Measurements from ENCODE around the gene CCAR1.

CCAR1 gene

GRCh38 chr10:68781613-68782574 is 60.9 kb downstream of the CCAR1 start:
- H3K27ac ChIP-seq: no peak overlapping the region
- no peak for TF ChIP-seq CTCF (conservative IDR thresholded peaks at IDR 0.05)
- TF ChIP-seq ZFX (IDR thresholded peaks at IDR 0.05): no peak

GRCh38 chr10:68784476-68784875 is 63.4 kb downstream of the CCAR1 start:
- no peak for TF ChIP-seq ZFX (IDR thresholded peaks at IDR 0.05)
- no peak for TF ChIP-seq CTCF (conservative IDR thresholded peaks at IDR 0.05)
- H3K27ac ChIP-seq: no peak overlapping the region

GRCh38 chr10:68787813-68788212 is 66.8 kb downstream of the CCAR1 start:
- TF ChIP-seq ZFX (IDR thresholded peaks at IDR 0.05): no peak
- TF ChIP-seq CTCF (conservative IDR thresholded peaks at IDR 0.05): no peak
- no peak overlapping the region for H3K27ac ChIP-seq

GRCh38 chr10:68790476-68790875 is 69.4 kb downstream of the CCAR1 start:
- H3K27ac ChIP-seq: no peak overlapping the region
- no peak for TF ChIP-seq CTCF (conservative IDR thresholded peaks at IDR 0.05)
- no peak for TF ChIP-seq ZFX (IDR thresholded peaks at IDR 0.05)

- H3K27ac ChIP-seq: no peak overlapping the region
- peak; percentile 36 for TF ChIP-seq CTCF (conservative IDR thresholded peaks at IDR 0.05)
- no peak for TF ChIP-seq ZFX (IDR thresholded peaks at IDR 0.05)
Measured at GRCh38 chr10:68792115-68792514, 71.1 kb downstream of the CCAR1 start.

- no peak for TF ChIP-seq ZFX (IDR thresholded peaks at IDR 0.05)
- no peak for TF ChIP-seq CTCF (conservative IDR thresholded peaks at IDR 0.05)
- H3K27ac ChIP-seq: no peak overlapping the region
Measured at GRCh38 chr10:68795886-68796532, 75.0 kb downstream of the CCAR1 start.

GRCh38 chr10:68796605-68797004 is 75.6 kb downstream of the CCAR1 start:
- no peak overlapping the region for H3K27ac ChIP-seq

More at GRCh38 chr10:68796605-68797004, 75.6 kb downstream of the CCAR1 start:
- TF ChIP-seq ZFX (IDR thresholded peaks at IDR 0.05) (no peak), CTCF (conservative IDR thresholded peaks at IDR 0.05) (no peak)
